HCT116 (cell line): ENCODE data around the gene SLC25A20. TPM values are rescaled to one million over a fixed set of nuclear protein-coding genes. Genes with fewer than 3 reads are reported as not detected.

Experiments
- ATAC-seq: fragments of 200-7000 bp; cut with Tn5 transposase; 2 replicates; pipeline ENCODE4 v1.9.1; 2020; ENCODE audit warnings: mild to moderate bottlenecking, moderate library complexity
- BruUV-seq: library from RNA; stranded (reverse); fragments of 400-500 nt; replicated peaks from 2 replicates; lab custom pipeline; 2021; lab: Mats Ljungman, UMichigan
- CTCF ChIA-PET: fragments of 300-600 bp; sonication (Branson Sonifier 250); formaldehyde crosslinking; loops from one replicate; lab custom pipeline; 2021; ENCODE audit warnings: antibody characterized with exemption; lab: Charles Lee
- POLR2A ChIA-PET: fragments of 300-600, 350-600 bp; sonication (Branson Sonifier 250); formaldehyde crosslinking; loops from one replicate; lab custom pipeline; 2021; ENCODE audit warnings: antibody characterized with exemption; lab: Charles Lee
- RAD21 ChIA-PET, 2 experiments: fragments of 300-600 bp; sonication (Branson Sonifier 250); formaldehyde crosslinking; loops; one replicate each; lab custom pipeline; 2023; ENCODE audit warnings: low total read pairs in 2 of 2; ENCODE audit not compliant: uncharacterized antibody in 2 of 2, unreplicated experiment in 2 of 2, low non-redundant PET in 1 of 2; lab: Charles Lee
- DNase-seq: peaks from one replicate; pipeline ENCODE4 v3.0.0-alpha.2; 2010; ENCODE audit warnings: low read depth, low spot score
- H2AFZ ChIP-seq: fragments of 200-600 bp; shearing (Covaris generic), sonication (generic); 2 replicates; pipeline ENCODE4 v1.6.1; 2017; ENCODE audit warnings: low read depth, mixed run types, mixed read lengths, antibody characterized with exemption, low read length; ENCODE audit not compliant: poor library complexity, severe bottlenecking
- H3K27ac ChIP-seq: 2 replicates; pipeline ENCODE4 v1.5.1; 2012; ENCODE audit warnings: low read depth, low read length
- H3K27me3 ChIP-seq: fragments of 200-600 bp; sonication (generic); 2 replicates; pipeline ENCODE4 v1.6.1; 2016; ENCODE audit warnings: mixed run types, low read length, mixed read lengths; ENCODE audit not compliant: insufficient read depth
- H3K36me3 ChIP-seq, 2 experiments: fragments of 200-500 bp in 1 of 2; fragments of 200-600 bp in 1 of 2; sonication (Bioruptor generic) in 1 of 2; sonication (generic) in 1 of 2; 2 replicates each; pipeline versions ENCODE4 v1.5.1 to v1.6.1; 2014 to 2016; ENCODE audit warnings: low read length in 2 of 2, inconsistent platforms in 1 of 2, mixed read lengths in 1 of 2, mixed run types in 1 of 2; ENCODE audit not compliant: insufficient read depth in 2 of 2, control insufficient read depth in 1 of 2
- H3K4me1 ChIP-seq, 2 experiments: fragments of 200-600 bp in 1 of 2; sonication (generic) in 1 of 2; 2 replicates each; pipeline versions ENCODE4 v1.5.1 to v1.6.1; 2012 to 2017; ENCODE audit warnings: low read length in 2 of 2, inconsistent platforms in 1 of 2, mild to moderate bottlenecking in 1 of 2, mixed read lengths in 1 of 2, mixed run types in 1 of 2, moderate library complexity in 1 of 2; ENCODE audit not compliant: insufficient read depth in 2 of 2, control insufficient read depth in 1 of 2
- H3K4me2 ChIP-seq: fragments of 200-600 bp; sonication (generic); 2 replicates; pipeline ENCODE4 v1.6.1; 2017; ENCODE audit warnings: mixed run types, low read length, mixed read lengths
- H3K4me3 ChIP-seq, 2 experiments: fragments of 200-600 bp in 1 of 2; sonication (generic) in 1 of 2; replicated peaks in 1 of 2; 2 replicates each; pipeline ENCODE4 v1.5.1; 2011 to 2016; ENCODE audit warnings: low read length in 2 of 2, control low read depth in 1 of 2, low read depth in 1 of 2, mild to moderate bottlenecking in 1 of 2, mixed read lengths in 1 of 2, mixed run types in 1 of 2
- H3K79me2 ChIP-seq: fragments of 200-600 bp; sonication (generic); 2 replicates; pipeline ENCODE4 v1.6.1; 2017; ENCODE audit warnings: mild to moderate bottlenecking, mixed run types, low read length, moderate library complexity, mixed read lengths; ENCODE audit not compliant: insufficient read depth
- H3K9ac ChIP-seq: fragments of 200-600 bp; sonication (generic); 2 replicates; pipeline ENCODE4 v1.6.1; 2016; ENCODE audit warnings: low read length, mixed read lengths
- H3K9me2 ChIP-seq: fragments of 200-600 bp; sonication (generic), shearing (Covaris generic); 2 replicates; pipeline ENCODE4 v1.6.1; 2017; ENCODE audit warnings: mixed run types, mild to moderate bottlenecking, moderate library complexity; ENCODE audit not compliant: insufficient read depth
- H3K9me3 ChIP-seq, 2 experiments: fragments of 200-500 bp in 1 of 2; fragments of 200-600 bp in 1 of 2; sonication (Bioruptor generic) in 1 of 2; sonication (generic) in 1 of 2; 2 replicates each; pipeline ENCODE4 v1.6.1; 2014 to 2017; ENCODE audit warnings: low read length in 2 of 2, mixed read lengths in 2 of 2, inconsistent platforms in 1 of 2, low read depth in 1 of 2, mild to moderate bottlenecking in 1 of 2, mixed run types in 1 of 2, moderate library complexity in 1 of 2; ENCODE audit not compliant: control insufficient read depth in 1 of 2, insufficient read depth in 1 of 2
- H4K20me1 ChIP-seq: fragments of 200-600 bp; sonication (generic), shearing (Covaris generic); 2 replicates; pipeline ENCODE4 v1.6.1; 2017; ENCODE audit warnings: mixed run types, mild to moderate bottlenecking, moderate library complexity; ENCODE audit not compliant: insufficient read depth
- EZH2 ChIP-seq: fragments of 200-600 bp; sonication (generic); IDR thresholded peaks from 2 replicates; pipeline ENCODE4 v1.6.1; 2017; ENCODE audit warnings: antibody characterized with exemption, mixed run types
- POLR2A ChIP-seq: IDR thresholded peaks from 2 replicates; pipeline ENCODE4 v1.7.0; 2011; ENCODE audit warnings: borderline replicate concordance; ENCODE audit not compliant: insufficient read depth, insufficient read length; ENCODE audit errors: extremely low read depth
- POLR2AphosphoS5 ChIP-seq: IDR thresholded peaks from 2 replicates; pipeline ENCODE4 v1.6.1; 2011; ENCODE audit warnings: mild to moderate bottlenecking, low read depth, low read length, moderate library complexity
- intact Hi-C: fragments of 100-400 bp; cut with micrococcal nuclease; formaldehyde crosslinking; loops from 2 replicates; pipeline ENCODE4 v1.10.0; 2022
- total RNA-seq: library from RNA; stranded (reverse); gene quantifications from one replicate; pipeline ENCODE4 v1.2.1, GENCODE V29; 2021; ENCODE audit not compliant: unreplicated experiment
- TF ChIP-seq, protein P1 (sequence below), 3 experiments: fragments of 200-600 bp in 1 of 3; sonication (generic) in 1 of 3; IDR thresholded peaks in 2 of 3; conservative IDR thresholded peaks in 1 of 3; 2 replicates each; pipeline ENCODE4 v1.5.1; 2012 to 2017; ENCODE audit warnings: low read depth in 2 of 3, low read length in 2 of 3, antibody characterized with exemption in 1 of 3, borderline replicate concordance in 1 of 3, control low read depth in 1 of 3, mild to moderate bottlenecking in 1 of 3, mixed read lengths in 1 of 3, mixed run types in 1 of 3, moderate library complexity in 1 of 3; ENCODE audit not compliant: insufficient read depth in 1 of 3
- TF ChIP-seq, protein P2 (sequence below): IDR thresholded peaks from 2 replicates; pipeline ENCODE4 v1.6.1; 2012

SLC25A20 gene
- total RNA-seq, 1 experiment from 2014 or later, result 8.7 TPM

DNA sequence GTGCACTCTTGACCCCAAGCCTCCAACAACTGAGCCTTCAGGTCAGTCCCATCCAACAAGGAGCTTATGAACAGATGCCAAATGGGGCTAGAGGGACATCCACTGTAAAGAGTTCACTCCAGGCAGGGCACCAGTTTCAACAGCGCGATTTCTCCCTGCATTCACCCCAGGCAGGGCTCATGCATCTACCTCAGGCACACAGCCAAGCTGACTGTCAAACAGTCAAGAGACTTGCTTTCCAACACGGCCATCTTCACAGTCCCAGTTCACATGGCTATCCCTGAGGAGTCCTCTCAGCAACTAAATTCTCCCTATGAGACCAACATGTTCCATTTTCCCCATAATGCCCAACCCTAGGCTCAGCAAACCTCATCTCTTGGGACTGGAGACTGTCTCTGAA, 17.7 kb downstream of the SLC25A20 start:
- TF ChIP-seq, protein P1, sequence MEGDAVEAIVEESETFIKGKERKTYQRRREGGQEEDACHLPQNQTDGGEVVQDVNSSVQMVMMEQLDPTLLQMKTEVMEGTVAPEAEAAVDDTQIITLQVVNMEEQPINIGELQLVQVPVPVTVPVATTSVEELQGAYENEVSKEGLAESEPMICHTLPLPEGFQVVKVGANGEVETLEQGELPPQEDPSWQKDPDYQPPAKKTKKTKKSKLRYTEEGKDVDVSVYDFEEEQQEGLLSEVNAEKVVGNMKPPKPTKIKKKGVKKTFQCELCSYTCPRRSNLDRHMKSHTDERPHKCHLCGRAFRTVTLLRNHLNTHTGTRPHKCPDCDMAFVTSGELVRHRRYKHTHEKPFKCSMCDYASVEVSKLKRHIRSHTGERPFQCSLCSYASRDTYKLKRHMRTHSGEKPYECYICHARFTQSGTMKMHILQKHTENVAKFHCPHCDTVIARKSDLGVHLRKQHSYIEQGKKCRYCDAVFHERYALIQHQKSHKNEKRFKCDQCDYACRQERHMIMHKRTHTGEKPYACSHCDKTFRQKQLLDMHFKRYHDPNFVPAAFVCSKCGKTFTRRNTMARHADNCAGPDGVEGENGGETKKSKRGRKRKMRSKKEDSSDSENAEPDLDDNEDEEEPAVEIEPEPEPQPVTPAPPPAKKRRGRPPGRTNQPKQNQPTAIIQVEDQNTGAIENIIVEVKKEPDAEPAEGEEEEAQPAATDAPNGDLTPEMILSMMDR (IDR thresholded peaks at IDR 0.05 in 2 of 3, conservative IDR thresholded peaks at IDR 0.05 in 1 of 3; ENCODE audit: borderline replicate concordance in 1 of 3, insufficient read depth in 1 of 3, low read depth in 2 of 3, low read length in 2 of 3), result no peak
- no peak for TF ChIP-seq POLR2A
- intact Hi-C loops, result no loop called here
- Histone ChIP-seq H3K79me2 (no peaks in the 10 kb centered on the region), H3K9ac (no peak overlapping the region), H3K9me3 (no peaks in the 10 kb centered on the region), H3K9me2 (no peaks in the 10 kb centered on the region), H2AFZ (no peak overlapping the region), H3K4me2 (no peak overlapping the region), H3K27me3 (no peaks in the 10 kb centered on the region), H3K4me1 (no peaks in the 10 kb centered on the region), H4K20me1 (no peaks in the 10 kb centered on the region), H3K36me3 (no peaks in the 10 kb centered on the region), H3K4me3 (no peak overlapping the region), H3K27ac (no peak overlapping the region)
- ATAC-seq, result no peak
- BruUV-seq, result no TSS peak
- no peak for DNase-seq
- ChIA-PET RAD21 (no interaction called here), POLR2A (no interaction called here), CTCF (no interaction called here)

- no TSS peak for BruUV-seq
- DNase-seq (no peak), ATAC-seq (no peak)
- CTCF ChIA-PET, result no interaction called here
- RAD21 ChIA-PET, result no interaction called here
- Histone ChIP-seq H3K79me2 (no peaks in the 10 kb centered on the region), H3K27me3 (no peaks in the 10 kb centered on the region), H3K36me3 (no peaks in the 10 kb centered on the region), H3K4me2 (no peak overlapping the region), H3K4me3 (no peak overlapping the region), H3K27ac (no peak overlapping the region), H4K20me1 (no peaks in the 10 kb centered on the region), H2AFZ (no peak overlapping the region), H3K4me1 (no peaks in the 10 kb centered on the region), H3K9me3 (no peaks in the 10 kb centered on the region), H3K9me2 (no peaks in the 10 kb centered on the region), H3K9ac (no peak overlapping the region)
- TF ChIP-seq, protein P2, sequence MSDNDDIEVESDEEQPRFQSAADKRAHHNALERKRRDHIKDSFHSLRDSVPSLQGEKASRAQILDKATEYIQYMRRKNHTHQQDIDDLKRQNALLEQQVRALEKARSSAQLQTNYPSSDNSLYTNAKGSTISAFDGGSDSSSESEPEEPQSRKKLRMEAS, result no peak
- TF ChIP-seq POLR2AphosphoS5, result no peak
- no peak for TF ChIP-seq EZH2
- intact Hi-C loops, result no loop called here
- POLR2A ChIA-PET, result no interaction called here
These were observed 18.7 kb downstream of the SLC25A20 start for GRCh38 chr3:48879994-48880377.
